ENCODE measurements around the gene CLCNKA. TPM values are rescaled to one million over a fixed set of nuclear protein-coding genes. Genes with fewer than 3 reads are reported as not detected.

CLCNKA gene
- total and polyA plus RNA-seq, 2 of the 8 experiments (the other 6 are each of a cell fraction or from before 2014, with no cell fraction given): 0.95 to 2.0 TPM

DNA sequence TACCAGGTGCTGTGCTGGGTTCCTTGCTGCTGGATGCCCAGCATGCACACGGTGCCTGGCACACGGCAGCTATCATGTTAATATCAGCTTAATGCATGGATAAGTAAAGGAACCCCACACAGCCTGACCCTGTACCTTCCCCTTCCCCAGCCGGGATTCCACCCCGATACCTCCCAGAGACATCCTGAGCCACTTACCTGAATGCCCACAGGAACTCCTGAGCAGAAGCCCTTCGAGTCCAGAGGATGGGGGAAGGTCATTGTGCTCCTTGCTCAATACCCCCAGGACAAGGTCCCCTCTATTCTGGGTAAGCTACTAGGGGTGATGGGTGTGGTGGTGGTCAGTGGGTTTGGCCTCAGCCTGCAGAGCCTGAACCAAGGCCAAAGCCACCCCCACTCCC lies 50.3 kb downstream of the CLCNKA start:
- WGBS, 2 experiments (ENCODE audit: extremely low coverage in 1 of 2, insufficient coverage in 1 of 2, insufficient read length in 1 of 2, insufficient replicate concordance in 2 of 2, low coverage in 1 of 2, low lambda C conversion rate in 2 of 2, missing lambda C conversion rate in 1 of 2): 74% methylated on average over 5 of the region's 5 CpGs; no CpG with 5 or more reads in 1 of the 2 experiments
- Histone ChIP-seq H3K18ac (ENCODE audit: extremely low read depth, low read length) (no peak overlapping the region), H3K79me1 (ENCODE audit: low read depth, low read length) (no peaks in the 10 kb centered on the region), H2AFZ (ENCODE audit: low read length) (no peak overlapping the region), H2BK20ac (ENCODE audit: low read length) (0 out of 2 replicates have a peak overlapping the region, but pooled peaks have one; percentile 90), H2BK120ac (replicated peaks; ENCODE audit: low read depth, low read length) (no peak overlapping the region), H3K23ac (ENCODE audit: insufficient read length) (no peak overlapping the region), H3K56ac (replicated peaks; ENCODE audit: insufficient read length, low read depth, low read length) (no peak overlapping the region), H3K4me2 (ENCODE audit: insufficient read depth in 1 of 2, low read depth in 2 of 2, low read length in 2 of 2) (no peak overlapping the region; a peak in 1 of 4 replicates), H3K14ac (ENCODE audit: insufficient read length) (no peak overlapping the region), H2BK15ac (ENCODE audit: low read length) (no peak overlapping the region), H3K9ac (replicated peaks in 1 of 4; ENCODE audit: extremely low read depth in 1 of 4, low read depth in 3 of 4, low read length in 3 of 4) (no peak overlapping the region), H2AK5ac (ENCODE audit: low read depth, low read length) (no peak overlapping the region), H3K4me1 (replicated peaks in 1 of 4; ENCODE audit: control insufficient read depth in 3 of 4, insufficient read depth in 4 of 4, low read length in 3 of 4) (peaks cover 5 to 24% (median 11%) of the 10 kb centered on the region in 4 experiments), H3K9me3 (ENCODE audit: insufficient read depth in 2 of 2, low read depth in 1 of 2, low read length in 1 of 2) (no peaks in the 10 kb centered on the region), H2BK12ac (ENCODE audit: low read depth, low read length) (no peak overlapping the region), H4K5ac (ENCODE audit: insufficient read length, low read depth, low read length) (no peak overlapping the region), H3K4me3 (ENCODE audit: extremely low read depth in 1 of 4, insufficient read depth in 2 of 4, low read depth in 3 of 4, low read length in 4 of 4) (no peak overlapping the region), H3K36me3 (ENCODE audit: control insufficient read depth in 2 of 4, insufficient read depth in 4 of 4, low read length in 3 of 4) (no peaks in the 10 kb centered on the region), H3K79me2 (ENCODE audit: control insufficient read depth in 1 of 2, insufficient read depth in 2 of 2, low read length in 2 of 2) (no peaks in the 10 kb centered on the region), H3K23me2 (ENCODE audit: low read depth, low read length) (peaks cover 11% of the 10 kb centered on the region), H2BK5ac (ENCODE audit: low read depth, low read length) (no peak overlapping the region), H4K20me1 (replicated peaks in 1 of 2; ENCODE audit: control insufficient read depth in 1 of 2, insufficient read depth in 2 of 2, low read length in 2 of 2) (peaks cover 0 to 10% of the 10 kb centered on the region in 2 experiments), H3K27me3 (replicated peaks in 1 of 4; ENCODE audit: control insufficient read depth in 3 of 4, extremely low read depth in 1 of 4, insufficient read depth in 3 of 4, low read length in 3 of 4) (peaks cover 4 to 38% (median 30%) of the 10 kb centered on the region in 4 experiments), H4K91ac (replicated peaks; ENCODE audit: insufficient read length, low read length) (no peak overlapping the region), H3K4ac (replicated peaks; ENCODE audit: insufficient read length, low read depth, low read length) (no peak overlapping the region), H3K27ac (ENCODE audit: low read depth, low read length) (no peak overlapping the region), H4K8ac (ENCODE audit: extremely low read depth, insufficient read depth, low read length) (no peak overlapping the region; the same call in 1 of the 2 replicates)
- CTCF ChIA-PET (ENCODE audit: partially characterized antibody): interaction anchor here (0.9 to 21.9 kb wide), 11 partner anchors 10 to 176 kb away, joined by 3 to 569 read pairs (median 6); partner anchors contain the start of genes CLCNKB and EPHA2
- DNase-seq (ENCODE audit: low read depth in 1 of 2, low spot score in 2 of 2) (no peak), FAIRE-seq (no peak)
- POLR2A ChIA-PET (ENCODE audit: partially characterized antibody): interaction anchor here (0.6 to 1.7 kb wide), 7 partner anchors 8 to 300 kb away, joined by 3 to 4 read pairs (median 3); partner anchors contain the start of gene ARHGEF19
- TF ChIP-seq POU5F1 (IDR thresholded peaks at IDR 0.05; ENCODE audit: low read depth, low read length) (no peak), EZH2 (IDR thresholded peaks at IDR 0.05; ENCODE audit: low read depth, low read length, severe bottlenecking) (no peak), SIRT6 (IDR thresholded peaks at IDR 0.05; ENCODE audit: low read length) (no peak), KDM1A (IDR thresholded peaks at IDR 0.05; ENCODE audit: borderline replicate concordance, low read length) (no peak), KDM5A (IDR thresholded peaks at IDR 0.05; ENCODE audit: low read length) (no peak), SRF (IDR thresholded peaks at IDR 0.05; ENCODE audit: low read depth, low read length) (no peak), SP4 (IDR thresholded peaks at IDR 0.05; ENCODE audit: low read length) (no peak), CEBPB (IDR thresholded peaks at IDR 0.05; ENCODE audit: low read depth, low read length) (no peak)
- TF ChIP-seq, protein P1, sequence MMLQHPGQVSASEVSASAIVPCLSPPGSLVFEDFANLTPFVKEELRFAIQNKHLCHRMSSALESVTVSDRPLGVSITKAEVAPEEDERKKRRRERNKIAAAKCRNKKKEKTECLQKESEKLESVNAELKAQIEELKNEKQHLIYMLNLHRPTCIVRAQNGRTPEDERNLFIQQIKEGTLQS (IDR thresholded peaks at IDR 0.05; ENCODE audit: insufficient read depth, low read depth, low read length): no peak
- TF ChIP-seq, protein P2, sequence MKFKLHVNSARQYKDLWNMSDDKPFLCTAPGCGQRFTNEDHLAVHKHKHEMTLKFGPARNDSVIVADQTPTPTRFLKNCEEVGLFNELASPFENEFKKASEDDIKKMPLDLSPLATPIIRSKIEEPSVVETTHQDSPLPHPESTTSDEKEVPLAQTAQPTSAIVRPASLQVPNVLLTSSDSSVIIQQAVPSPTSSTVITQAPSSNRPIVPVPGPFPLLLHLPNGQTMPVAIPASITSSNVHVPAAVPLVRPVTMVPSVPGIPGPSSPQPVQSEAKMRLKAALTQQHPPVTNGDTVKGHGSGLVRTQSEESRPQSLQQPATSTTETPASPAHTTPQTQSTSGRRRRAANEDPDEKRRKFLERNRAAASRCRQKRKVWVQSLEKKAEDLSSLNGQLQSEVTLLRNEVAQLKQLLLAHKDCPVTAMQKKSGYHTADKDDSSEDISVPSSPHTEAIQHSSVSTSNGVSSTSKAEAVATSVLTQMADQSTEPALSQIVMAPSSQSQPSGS (IDR thresholded peaks at IDR 0.05; ENCODE audit: low read length): no peak
- TF ChIP-seq, protein P3, sequence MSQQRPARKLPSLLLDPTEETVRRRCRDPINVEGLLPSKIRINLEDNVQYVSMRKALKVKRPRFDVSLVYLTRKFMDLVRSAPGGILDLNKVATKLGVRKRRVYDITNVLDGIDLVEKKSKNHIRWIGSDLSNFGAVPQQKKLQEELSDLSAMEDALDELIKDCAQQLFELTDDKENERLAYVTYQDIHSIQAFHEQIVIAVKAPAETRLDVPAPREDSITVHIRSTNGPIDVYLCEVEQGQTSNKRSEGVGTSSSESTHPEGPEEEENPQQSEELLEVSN (IDR thresholded peaks at IDR 0.05): no peak
